GM19043 (cell line): ENCODE results near the gene FAM229A.
A peak's percentile ranks its signal among the peaks of the same experiment; 100 is the strongest.

Experiments
- ATAC-seq: cut with Tn5 transposase; IDR thresholded peaks from one replicate; pipeline ENCODE4 v1.9.1; 2021; ENCODE audit warnings: low read depth; ENCODE audit not compliant: unreplicated experiment

The FAM229A gene

GRCh38 chr1:32350785-32351398 is 11.4 kb downstream of the FAM229A start:
- peak; percentile 17 for ATAC-seq

- no peak for ATAC-seq
Observed at GRCh38 chr1:32349211-32349708, 13.0 kb downstream of the FAM229A start.

- ATAC-seq, result no peak
Observed at GRCh38 chr1:32346532-32347157, 15.6 kb downstream of the FAM229A start.

GRCh38 chr1:32345289-32345827 is 16.9 kb downstream of the FAM229A start:
- ATAC-seq, result no peak

- no peak for ATAC-seq
Observed at GRCh38 chr1:32342704-32343103, 19.6 kb downstream of the FAM229A start.

GRCh38 chr1:32341971-32342370 is 20.3 kb downstream of the FAM229A start:
- no peak for ATAC-seq

- no peak for ATAC-seq
Observed at GRCh38 chr1:32341186-32341757, 21.0 kb downstream of the FAM229A start.

GRCh38 chr1:32339363-32339978 is 22.8 kb downstream of the FAM229A start:
- no peak for ATAC-seq

GRCh38 chr1:32338637-32339145 is 23.6 kb downstream of the FAM229A start:
- no peak for ATAC-seq

GRCh38 chr1:32337855-32338636 is 24.2 kb downstream of the FAM229A start:
- no peak for ATAC-seq

- no peak for ATAC-seq
Observed at GRCh38 chr1:32336963-32337675, 25.2 kb downstream of the FAM229A start.

GRCh38 chr1:32336591-32336932 is 25.7 kb downstream of the FAM229A start:
- ATAC-seq, result no peak

- ATAC-seq, result peak; percentile 38
Observed at GRCh38 chr1:32335790-32336590, 26.3 kb downstream of the FAM229A start, which contains the start of gene MARCKSL1. TSS of gene MARCKSL1 (minus strand) at chr1:32336233. CDS start at chr1:32336033, 200 bp downstream.

- ATAC-seq, result no peak
Observed at GRCh38 chr1:32335535-32335789, 26.8 kb downstream of the FAM229A start.

- ATAC-seq, result no peak
Observed at GRCh38 chr1:32334864-32335534, 27.3 kb downstream of the FAM229A start.

GRCh38 chr1:32334274-32334861 is 27.9 kb downstream of the FAM229A start:
- no peak for ATAC-seq

- ATAC-seq, result no peak
Observed at GRCh38 chr1:32333251-32333963, 28.9 kb downstream of the FAM229A start.
